Memory B cell (primary cell): Measurements from ENCODE around the gene VN1R2.
"Not testable (repeated sequence)": the region's sequence is repeated elsewhere in the genome, so short reads cannot be mapped to it uniquely, and the experiment has no call there.

ENCODE experiments used
- ATAC-seq: fragments of 150-1000 bp; cut with Tn5 transposase; 2 replicates; pipeline ENCODE4 v1.10.0; 2021; ENCODE audit warnings: low read depth, mild to moderate bottlenecking, moderate library complexity
- DNase-seq, 2 donors: peaks; one replicate each; pipeline ENCODE4 v3.0.0; 2022; ENCODE audit warnings: low spot score in 2 of 2
- H3K27ac Mint-ChIP-seq: one replicate; pipeline ENCODE4 v1.8.0; 2022; ENCODE audit warnings: mild to moderate bottlenecking, moderate library complexity, mixed read lengths
- H3K27me3 Mint-ChIP-seq: one replicate; pipeline ENCODE4 v1.8.0; 2022; ENCODE audit warnings: mixed read lengths
- H3K36me3 Mint-ChIP-seq: one replicate; pipeline ENCODE4 v1.8.0; 2022; ENCODE audit warnings: mild to moderate bottlenecking, mixed read lengths
- H3K4me1 Mint-ChIP-seq: one replicate; pipeline ENCODE4 v1.8.0; 2022; ENCODE audit warnings: mixed read lengths
- H3K4me3 Mint-ChIP-seq: one replicate; pipeline ENCODE4 v1.8.0; 2022; ENCODE audit warnings: mild to moderate bottlenecking, moderate library complexity, mixed read lengths
- H3K9me3 Mint-ChIP-seq: one replicate; pipeline ENCODE4 v1.8.0; 2022; ENCODE audit warnings: mixed read lengths

VN1R2 gene

DNA sequence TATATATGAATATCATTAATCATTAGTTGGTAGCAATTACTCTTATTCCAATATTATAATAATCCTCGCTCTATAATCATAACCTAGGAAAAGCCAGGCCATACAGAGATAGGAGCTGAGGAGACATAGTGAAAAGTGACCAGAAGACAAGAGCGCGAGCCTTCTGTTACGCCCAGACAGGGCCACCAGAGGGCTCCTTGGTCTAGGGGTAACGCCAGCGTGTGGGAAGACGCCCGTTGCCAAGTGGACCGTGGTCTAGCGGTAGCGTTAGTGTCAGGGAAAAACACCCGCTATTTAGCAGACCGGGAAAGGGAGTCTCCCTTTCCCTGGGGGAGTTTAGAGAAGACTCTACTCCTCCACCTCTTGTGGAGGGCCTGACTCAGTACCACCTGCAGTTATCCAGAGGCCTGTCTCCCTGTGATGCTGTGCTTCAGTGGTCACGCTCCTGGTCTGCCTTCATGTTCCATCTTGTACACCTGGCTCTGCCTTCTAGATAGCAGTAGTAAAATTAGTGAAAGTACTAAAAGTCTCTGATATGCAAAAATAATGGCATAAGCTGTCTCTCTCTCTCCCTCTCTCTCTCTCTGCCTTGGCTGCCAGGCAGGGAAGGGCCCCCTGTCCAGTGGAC, at the start of gene VN1R2:
TSS of gene VN1R2 (plus strand) at position 578 of the 628 bp plus-strand sequence. CDS start 84 bp downstream, outside the sequence.
- H3K9me3 Mint-ChIP-seq = peaks cover 13% of the 10 kb centered on the region
- ATAC-seq, DNase-seq, H3K4me3 Mint-ChIP-seq, H3K4me1 Mint-ChIP-seq, H3K27ac Mint-ChIP-seq, H3K27me3 Mint-ChIP-seq, H3K36me3 Mint-ChIP-seq: not testable (repeated sequence)

DNA sequence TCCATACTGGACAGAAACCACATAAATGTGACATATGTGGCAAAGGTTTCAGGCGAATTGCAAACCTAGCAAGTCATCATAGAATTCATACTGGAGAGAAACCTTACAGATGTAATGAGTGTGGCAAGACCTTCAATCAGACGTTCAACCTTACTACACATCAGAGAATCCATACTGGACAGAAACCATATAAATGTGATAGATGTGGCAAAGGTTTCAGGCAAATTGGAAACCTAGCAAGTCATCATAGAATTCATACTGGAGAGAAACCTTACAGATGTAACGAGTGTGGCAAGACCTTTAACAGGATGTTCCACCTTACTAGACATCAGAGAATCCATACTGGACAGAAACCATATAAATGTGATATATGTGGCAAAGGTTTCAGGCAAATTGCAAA, 46.5 kb upstream of the VN1R2 start:
- DNase-seq, H3K27ac Mint-ChIP-seq, H3K27me3 Mint-ChIP-seq, H3K4me3 Mint-ChIP-seq, H3K4me1 Mint-ChIP-seq, ATAC-seq: not testable (repeated sequence)
- peaks cover 52% of the 10 kb centered on the region for H3K36me3 Mint-ChIP-seq
- peaks cover 27% of the 10 kb centered on the region for H3K9me3 Mint-ChIP-seq

- Mint-ChIP-seq H3K27me3 (no peaks in the 10 kb centered on the region), H3K4me3 (no peak overlapping the region), H3K27ac (no peak overlapping the region), H3K36me3 (peaks cover 42% of the 10 kb centered on the region), H3K9me3 (peaks cover 26% of the 10 kb centered on the region), H3K4me1 (no peaks in the 10 kb centered on the region)
- DNase-seq = no peak
- no peak for ATAC-seq
Measured at GRCh38 chr19:53212703-53213320, 45.3 kb upstream of the VN1R2 start.

GRCh38 chr19:53222716-53223115, 35.4 kb upstream of the VN1R2 start:
- not testable (repeated sequence) for DNase-seq, H3K27ac Mint-ChIP-seq, H3K4me1 Mint-ChIP-seq, H3K27me3 Mint-ChIP-seq, H3K36me3 Mint-ChIP-seq, H3K4me3 Mint-ChIP-seq, ATAC-seq
- peaks cover 12% of the 10 kb centered on the region for H3K9me3 Mint-ChIP-seq

DNA sequence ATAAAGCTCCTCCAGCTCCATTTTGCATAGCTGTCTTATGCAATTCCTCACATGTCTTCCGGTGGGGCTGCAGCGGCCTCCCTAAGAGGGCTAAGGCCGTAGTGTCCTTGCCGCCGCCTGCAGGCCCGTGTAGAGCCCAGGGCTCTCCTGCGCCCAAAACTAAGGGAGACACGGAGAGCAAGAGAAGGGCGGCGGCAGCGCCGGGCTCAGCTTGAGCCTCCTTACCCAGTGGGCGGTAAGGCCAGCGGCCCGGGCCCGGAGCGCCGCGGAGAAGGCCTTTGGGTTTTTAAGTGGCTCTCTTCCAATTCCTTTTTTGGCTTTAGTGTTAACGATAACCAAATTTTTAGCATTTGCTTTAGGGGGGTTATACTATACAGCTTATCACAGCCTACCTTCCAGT, 33.5 kb upstream of the VN1R2 start:
- peaks cover 14% of the 10 kb centered on the region for H3K9me3 Mint-ChIP-seq
- H3K27ac Mint-ChIP-seq = no peak overlapping the region
- H3K4me3 Mint-ChIP-seq = no peak overlapping the region
- DNase-seq = no peak
- no peaks in the 10 kb centered on the region for H3K4me1 Mint-ChIP-seq
- H3K27me3 Mint-ChIP-seq = no peaks in the 10 kb centered on the region
- peaks cover 7% of the 10 kb centered on the region for H3K36me3 Mint-ChIP-seq
- ATAC-seq = no peak

GRCh38 chr19:53237114-53237777, 20.8 kb upstream of the VN1R2 start:
- H3K4me3 Mint-ChIP-seq = no peak overlapping the region
- H3K27ac Mint-ChIP-seq = no peak overlapping the region
- H3K9me3 Mint-ChIP-seq = peaks cover 46% of the 10 kb centered on the region
- ATAC-seq = no peak
- peaks cover 40% of the 10 kb centered on the region for H3K36me3 Mint-ChIP-seq
- DNase-seq = no peak
- H3K27me3 Mint-ChIP-seq = no peaks in the 10 kb centered on the region
- no peaks in the 10 kb centered on the region for H3K4me1 Mint-ChIP-seq

DNA sequence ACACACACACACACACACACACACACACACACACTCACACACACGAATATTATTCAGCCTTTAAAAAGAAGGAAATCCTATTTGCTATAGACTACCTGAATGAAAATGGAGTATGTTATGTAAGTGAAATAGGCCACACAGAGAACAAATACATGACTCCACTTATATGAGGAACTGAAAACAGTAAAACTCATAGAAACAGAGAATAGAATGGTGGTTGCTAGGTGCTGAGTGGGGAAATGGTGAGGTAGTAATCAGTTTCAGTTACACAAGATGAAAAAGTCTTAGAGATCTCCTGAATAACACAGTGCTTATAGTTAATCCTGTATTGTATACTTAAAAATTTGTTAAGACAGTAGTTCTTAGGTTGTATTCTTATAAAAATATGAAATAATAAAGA, 11.6 kb upstream of the VN1R2 start:
- peaks cover 32% of the 10 kb centered on the region for H3K9me3 Mint-ChIP-seq
- H3K27me3 Mint-ChIP-seq = no peaks in the 10 kb centered on the region
- peaks cover 54% of the 10 kb centered on the region for H3K36me3 Mint-ChIP-seq
- H3K27ac Mint-ChIP-seq = peak overlapping the region; percentile 39
- H3K4me1 Mint-ChIP-seq = no peaks in the 10 kb centered on the region
- H3K4me3 Mint-ChIP-seq = no peak overlapping the region
- no peak for DNase-seq
- ATAC-seq = peak; percentile 71

GRCh38 chr19:53254411-53255341, 3.4 kb upstream of the VN1R2 start, which contains the start of gene ZNF677:
Gene ZNF677, minus strand, starts transcription at chr19:53254873. Its CDS starts 3,323 bp downstream, at chr19:53251550.
- peaks cover 27% of the 10 kb centered on the region for H3K36me3 Mint-ChIP-seq

DNA sequence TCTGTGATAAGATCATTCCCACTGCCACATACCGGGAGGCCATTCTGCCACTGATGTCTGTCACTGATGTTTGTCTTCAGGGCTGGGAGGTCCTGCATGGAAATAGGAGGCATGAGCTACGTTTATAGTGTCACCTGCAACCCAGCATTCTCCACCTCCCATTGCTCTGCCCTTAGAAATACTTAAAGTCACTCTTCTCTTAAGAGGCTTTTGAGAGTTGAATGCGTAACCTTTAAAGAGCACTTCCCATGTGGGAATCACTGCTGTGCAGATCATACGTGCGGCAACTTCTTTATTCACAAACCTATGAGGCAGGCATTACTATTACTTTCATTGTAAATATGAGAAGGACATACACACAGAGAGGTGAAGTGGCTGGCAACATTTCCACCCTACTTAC, 9.5 kb downstream of the VN1R2 start, which contains the start of gene VN1R4:
TSS of gene VN1R4 (minus strand) at position 101 of the 400 bp plus-strand sequence. CDS start at position 43, 58 bp downstream.
- not testable (repeated sequence) for H3K27me3 Mint-ChIP-seq, H3K4me1 Mint-ChIP-seq, H3K4me3 Mint-ChIP-seq, DNase-seq, H3K27ac Mint-ChIP-seq, ATAC-seq, H3K36me3 Mint-ChIP-seq
- peaks cover 16% of the 10 kb centered on the region for H3K9me3 Mint-ChIP-seq

More at GRCh38 chr19:53254411-53255341, 3.4 kb upstream of the VN1R2 start, which contains the start of gene ZNF677:
- peak; percentile 35 to 56 for DNase-seq
- Mint-ChIP-seq H3K4me3 (peak within 1 kb of the TSS; percentile 76), H3K27ac (peak within 1 kb of the TSS; percentile 18), H3K9me3 (peaks cover 22% of the 10 kb centered on the region), H3K27me3 (peaks cover 6% of the 10 kb centered on the region), H3K4me1 (peaks cover 4% of the 10 kb centered on the region)
- peak; percentile 99 for ATAC-seq

DNA sequence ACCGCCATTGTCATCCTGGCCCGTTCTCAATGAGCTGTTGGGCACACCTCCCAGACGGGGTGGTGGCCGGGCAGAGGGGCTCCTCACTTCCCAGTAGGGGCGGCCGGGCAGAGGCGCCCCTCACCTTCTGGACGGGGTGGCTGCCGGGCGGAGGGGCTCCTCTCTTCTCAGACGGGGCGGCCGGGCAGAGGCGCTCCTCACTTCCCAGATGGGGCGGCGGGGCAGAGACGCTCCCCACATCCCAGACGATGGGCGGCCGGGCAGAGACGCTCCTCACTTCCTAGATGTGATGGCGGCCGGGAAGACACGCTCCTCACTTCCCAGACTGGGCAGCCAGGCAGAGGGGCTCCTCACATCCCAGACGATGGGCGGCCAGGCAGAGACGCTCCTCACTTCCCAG, 11.8 kb downstream of the VN1R2 start:
- not testable (repeated sequence) for H3K4me3 Mint-ChIP-seq, H3K27me3 Mint-ChIP-seq, H3K4me1 Mint-ChIP-seq, ATAC-seq, H3K36me3 Mint-ChIP-seq, DNase-seq, H3K27ac Mint-ChIP-seq
- peaks cover 18% of the 10 kb centered on the region for H3K9me3 Mint-ChIP-seq

DNA sequence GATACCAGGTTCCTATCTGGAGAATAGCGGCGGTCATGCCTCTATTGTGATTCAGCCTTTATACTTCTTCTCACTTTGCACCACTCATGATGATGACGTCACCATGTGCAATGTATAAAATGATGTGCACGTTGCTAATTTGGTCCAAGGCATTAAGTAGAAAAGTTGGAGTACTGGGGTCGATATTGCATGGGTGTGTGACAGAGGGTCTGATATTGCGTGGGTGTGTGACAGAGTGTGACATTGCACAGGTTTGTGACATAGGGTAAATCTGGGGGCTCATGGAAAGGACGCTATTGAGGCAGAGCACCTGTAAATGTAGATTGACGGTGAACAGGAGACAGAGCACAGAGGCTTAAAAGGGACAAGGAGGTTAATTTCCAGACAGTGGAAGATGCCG, 14.0 kb downstream of the VN1R2 start:
- H3K36me3 Mint-ChIP-seq = no peaks in the 10 kb centered on the region
- no peak overlapping the region for H3K4me3 Mint-ChIP-seq
- DNase-seq (no peak), ATAC-seq (no peak)
- H3K4me1 Mint-ChIP-seq = no peaks in the 10 kb centered on the region
- H3K27ac Mint-ChIP-seq = no peak overlapping the region
- H3K27me3 Mint-ChIP-seq = peaks cover 4% of the 10 kb centered on the region
- peaks cover 14% of the 10 kb centered on the region for H3K9me3 Mint-ChIP-seq

- DNase-seq (no peak), ATAC-seq (no peak)
- Mint-ChIP-seq H3K9me3 (peaks cover 18% of the 10 kb centered on the region), H3K27ac (no peak overlapping the region), H3K27me3 (peaks cover 4% of the 10 kb centered on the region), H3K4me3 (no peak overlapping the region), H3K36me3 (no peaks in the 10 kb centered on the region), H3K4me1 (no peaks in the 10 kb centered on the region)
Measured at GRCh38 chr19:53275480-53275879, 17.4 kb downstream of the VN1R2 start.

GRCh38 chr19:53281947-53282346, 23.9 kb downstream of the VN1R2 start:
- not testable (repeated sequence) for H3K4me3 Mint-ChIP-seq, ATAC-seq, H3K27me3 Mint-ChIP-seq, H3K4me1 Mint-ChIP-seq, DNase-seq, H3K9me3 Mint-ChIP-seq, H3K36me3 Mint-ChIP-seq, H3K27ac Mint-ChIP-seq
